Hematopoietic multipotent progenitor cell treated with erythropoietin and hydrocortisone succinate and interleukin-3 and kit ligand, for 17 days (in vitro differentiated cells): ENCODE results near the gene CELSR3.

ENCODE experiments used
- DNase-seq: peaks from one replicate; pipeline ENCODE4 v3.0.0-alpha.2; 2015; ENCODE audit warnings: low spot score

The CELSR3 gene

GRCh38 chr3:48656841-48657281, 5.8 kb downstream of the CELSR3 start:
- DNase-seq = no peak

- peak; percentile 60 for DNase-seq
These were observed 6.4 kb downstream of the CELSR3 start for GRCh38 chr3:48656061-48656840.

- no peak for DNase-seq
These were observed 7.1 kb downstream of the CELSR3 start for GRCh38 chr3:48655606-48656005.

GRCh38 chr3:48655063-48655462, 7.6 kb downstream of the CELSR3 start:
- DNase-seq = no peak

GRCh38 chr3:48652923-48653715, 9.6 kb downstream of the CELSR3 start:
- DNase-seq = no peak

GRCh38 chr3:48651771-48652170, 10.9 kb downstream of the CELSR3 start:
- no peak for DNase-seq

- peak; percentile 10 for DNase-seq
These were observed 12.0 kb downstream of the CELSR3 start for GRCh38 chr3:48650723-48651122.

- no peak for DNase-seq
These were observed 14.4 kb downstream of the CELSR3 start for GRCh38 chr3:48648188-48648850.

- DNase-seq = no peak
These were observed 15.0 kb downstream of the CELSR3 start for GRCh38 chr3:48647714-48648113.

- no peak for DNase-seq
These were observed 17.6 kb downstream of the CELSR3 start for GRCh38 chr3:48644898-48645760.

- no peak for DNase-seq
These were observed 20.1 kb downstream of the CELSR3 start for GRCh38 chr3:48642605-48643004.

- DNase-seq = no peak
These were observed 21.3 kb downstream of the CELSR3 start for GRCh38 chr3:48641396-48641795.

- DNase-seq = no peak
These were observed 22.6 kb downstream of the CELSR3 start for GRCh38 chr3:48639944-48640606.

GRCh38 chr3:48637305-48637704, 25.4 kb downstream of the CELSR3 start:
- no peak for DNase-seq

GRCh38 chr3:48636149-48636655, 26.5 kb downstream of the CELSR3 start:
- no peak for DNase-seq

- peak; percentile 91 for DNase-seq
These were observed 27.3 kb downstream of the CELSR3 start, which contains the start of gene SLC26A6 for GRCh38 chr3:48635222-48636021. TSS of gene SLC26A6 (minus strand) at chr3:48635461. CDS start at chr3:48635393, 68 bp downstream.

- DNase-seq = peak; percentile 34
These were observed 27.9 kb downstream of the CELSR3 start for GRCh38 chr3:48634661-48635221.

- no peak for DNase-seq
These were observed 28.9 kb downstream of the CELSR3 start for GRCh38 chr3:48633743-48634142.

GRCh38 chr3:48633256-48633655, 29.4 kb downstream of the CELSR3 start:
- DNase-seq = no peak
